Activated CD4-positive, CD25-positive, alpha-beta regulatory T cell treated with anti-CD3 and anti-CD28 coated beads, Interleukin-2, amount 50 U/mL, for 24 hours (primary cell): ENCODE data around the gene GRIPAP1.

ENCODE experiments used
- ATAC-seq, 2 donors: fragments of 150-1000 bp; cut with Tn5 transposase; one replicate each; pipeline ENCODE4 v1.10.0; 2021; ENCODE audit warnings: mild to moderate bottlenecking in 1 of 2, moderate library complexity in 1 of 2

The GRIPAP1 gene, protein sequence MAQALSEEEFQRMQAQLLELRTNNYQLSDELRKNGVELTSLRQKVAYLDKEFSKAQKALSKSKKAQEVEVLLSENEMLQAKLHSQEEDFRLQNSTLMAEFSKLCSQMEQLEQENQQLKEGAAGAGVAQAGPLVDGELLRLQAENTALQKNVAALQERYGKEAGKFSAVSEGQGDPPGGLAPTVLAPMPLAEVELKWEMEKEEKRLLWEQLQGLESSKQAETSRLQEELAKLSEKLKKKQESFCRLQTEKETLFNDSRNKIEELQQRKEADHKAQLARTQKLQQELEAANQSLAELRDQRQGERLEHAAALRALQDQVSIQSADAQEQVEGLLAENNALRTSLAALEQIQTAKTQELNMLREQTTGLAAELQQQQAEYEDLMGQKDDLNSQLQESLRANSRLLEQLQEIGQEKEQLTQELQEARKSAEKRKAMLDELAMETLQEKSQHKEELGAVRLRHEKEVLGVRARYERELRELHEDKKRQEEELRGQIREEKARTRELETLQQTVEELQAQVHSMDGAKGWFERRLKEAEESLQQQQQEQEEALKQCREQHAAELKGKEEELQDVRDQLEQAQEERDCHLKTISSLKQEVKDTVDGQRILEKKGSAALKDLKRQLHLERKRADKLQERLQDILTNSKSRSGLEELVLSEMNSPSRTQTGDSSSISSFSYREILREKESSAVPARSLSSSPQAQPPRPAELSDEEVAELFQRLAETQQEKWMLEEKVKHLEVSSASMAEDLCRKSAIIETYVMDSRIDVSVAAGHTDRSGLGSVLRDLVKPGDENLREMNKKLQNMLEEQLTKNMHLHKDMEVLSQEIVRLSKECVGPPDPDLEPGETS

GRCh38 chrX:49002091-49002935 is at the start of gene GRIPAP1:
Gene GRIPAP1 (minus strand): TSS chrX:49002264. CDS start chrX:49002229, 35 bp downstream.
- ATAC-seq = peak; percentile 80 to 81

DNA sequence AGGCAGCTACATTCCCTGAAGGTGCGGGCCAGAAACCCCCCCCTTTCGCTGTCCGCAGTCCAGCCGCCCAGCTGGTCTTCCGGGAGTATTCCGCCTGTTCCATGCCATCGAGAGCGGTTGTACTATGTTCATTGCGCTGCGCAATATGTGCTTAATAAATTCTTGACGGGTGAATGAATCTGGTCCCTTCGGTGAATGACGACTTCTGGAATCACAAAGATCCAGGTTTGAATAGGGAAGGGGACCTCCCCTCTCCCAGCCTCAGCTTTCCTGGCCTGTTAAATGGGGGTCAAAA is 41.9 kb upstream of the GRIPAP1 start:
- ATAC-seq = no peak

DNA sequence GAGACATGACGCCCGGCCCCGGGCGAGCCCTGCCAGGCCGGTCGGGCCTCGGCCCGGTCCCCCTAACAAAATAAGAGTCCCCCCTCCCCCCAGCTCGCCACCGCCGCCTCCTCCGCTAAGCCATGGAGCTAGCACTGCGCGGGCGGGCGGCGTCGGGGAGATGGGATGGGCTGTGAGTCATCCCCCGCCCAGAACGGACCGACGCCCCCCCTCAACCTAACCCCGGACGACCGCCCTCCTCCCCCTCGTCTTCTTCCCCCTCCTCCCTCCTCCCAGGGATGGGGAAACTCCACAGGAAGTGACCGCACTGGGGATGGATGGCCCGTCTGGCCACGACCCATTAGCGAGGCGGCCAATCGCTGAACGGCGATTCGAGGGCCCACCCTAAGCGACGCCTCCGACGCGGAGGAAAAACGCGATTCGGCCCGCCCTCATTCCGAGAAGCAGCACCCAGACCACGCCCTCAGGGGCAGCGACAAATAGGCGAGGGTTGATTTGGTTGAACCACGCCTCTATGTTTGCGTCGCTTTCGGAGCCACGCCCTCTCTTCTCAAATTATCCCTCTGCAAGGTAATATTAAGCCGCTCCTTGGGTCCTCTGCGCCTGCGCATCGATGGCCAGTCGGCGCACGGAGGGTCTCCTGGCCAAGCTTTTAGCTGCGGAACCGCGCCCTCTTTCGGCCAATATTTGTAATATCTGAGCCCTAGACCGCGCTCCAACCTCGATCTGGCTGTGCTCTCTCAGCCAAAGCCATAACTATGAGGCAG is 41.3 kb upstream of the GRIPAP1 start, which contains the start of gene TFE3:
Gene TFE3, minus strand, starts transcription at position 138 of the 767 bp plus-strand sequence. Its CDS starts 131 bp downstream, at position 7.
- ATAC-seq = peak; percentile 90 to 93

GRCh38 chrX:49042581-49043219 is 40.6 kb upstream of the GRIPAP1 start:
- ATAC-seq = peak in 1 of 2 donors; percentile 1

DNA sequence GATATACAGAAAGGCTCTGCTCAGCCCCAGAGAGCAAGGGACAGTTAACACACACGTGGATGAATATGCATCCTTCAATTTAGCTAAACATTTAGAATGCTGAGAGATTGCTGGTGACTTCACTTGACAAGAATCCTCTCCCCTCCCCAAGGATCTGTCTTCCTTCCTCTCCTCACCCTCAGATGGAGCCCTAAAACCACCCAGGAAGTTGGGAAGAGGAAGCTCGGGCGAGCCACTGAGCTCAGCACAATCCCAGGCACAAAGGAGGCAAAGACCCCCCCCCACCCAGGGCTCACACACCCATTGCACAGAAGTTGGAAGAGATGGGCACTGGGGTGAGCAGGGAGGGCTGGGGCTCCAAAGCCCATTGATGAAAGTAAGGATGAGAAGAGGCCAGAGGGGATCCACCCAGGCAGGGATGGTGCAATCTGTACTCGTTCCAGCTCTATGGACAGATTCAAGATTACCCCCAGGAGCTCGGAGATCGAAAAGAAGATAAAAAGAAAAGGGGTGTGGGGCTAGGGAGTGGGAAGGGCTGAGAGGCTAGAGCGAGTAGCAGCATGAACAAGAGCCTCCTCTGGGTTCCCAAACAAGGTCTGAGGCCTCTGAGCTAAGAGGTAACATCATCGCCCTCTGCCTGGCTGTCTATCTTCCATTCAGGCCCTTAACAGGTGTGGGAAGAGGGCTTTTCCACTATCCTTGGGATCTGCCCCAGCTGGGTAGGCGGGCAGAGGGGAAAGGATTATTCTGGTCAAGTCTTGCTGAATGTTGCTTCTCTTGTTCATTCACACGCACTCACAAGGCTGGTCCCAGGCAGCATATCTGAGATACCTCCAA is 39.9 kb upstream of the GRIPAP1 start:
- ATAC-seq = no peak

DNA sequence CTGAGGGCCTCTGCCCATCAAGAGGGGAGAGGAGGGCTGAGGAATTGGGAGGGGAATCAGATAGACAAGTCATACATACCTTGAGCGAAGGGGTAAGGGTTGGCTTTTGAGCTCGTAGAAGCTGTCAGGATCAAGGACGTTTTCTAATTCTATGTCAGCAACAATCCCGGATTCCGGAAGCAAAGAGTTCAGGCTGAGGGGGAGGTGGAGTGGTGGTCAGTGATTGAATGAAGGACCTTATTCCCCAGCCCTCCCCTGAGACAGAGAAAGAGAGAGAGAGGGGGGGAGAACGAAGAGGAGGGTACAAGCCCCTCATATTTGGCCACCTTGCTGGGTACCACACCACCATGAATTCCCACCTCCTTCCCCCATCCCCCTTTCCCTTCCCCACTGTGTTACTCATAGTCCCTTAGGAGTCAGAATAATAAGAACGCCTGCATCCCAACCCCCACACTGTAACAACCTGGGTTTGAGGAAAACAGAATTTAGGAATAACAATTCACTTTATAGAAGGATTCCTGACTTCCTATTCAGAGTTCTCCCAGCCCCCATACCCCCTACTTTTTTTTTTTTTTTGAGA is 38.4 kb upstream of the GRIPAP1 start:
- ATAC-seq = no peak

GRCh38 chrX:49039598-49040375 is 37.7 kb upstream of the GRIPAP1 start:
- no peak for ATAC-seq

- ATAC-seq = no peak
These were observed 35.9 kb upstream of the GRIPAP1 start for GRCh38 chrX:49037883-49038475.

GRCh38 chrX:49030283-49030682 is 28.2 kb upstream of the GRIPAP1 start:
- ATAC-seq = no peak

DNA sequence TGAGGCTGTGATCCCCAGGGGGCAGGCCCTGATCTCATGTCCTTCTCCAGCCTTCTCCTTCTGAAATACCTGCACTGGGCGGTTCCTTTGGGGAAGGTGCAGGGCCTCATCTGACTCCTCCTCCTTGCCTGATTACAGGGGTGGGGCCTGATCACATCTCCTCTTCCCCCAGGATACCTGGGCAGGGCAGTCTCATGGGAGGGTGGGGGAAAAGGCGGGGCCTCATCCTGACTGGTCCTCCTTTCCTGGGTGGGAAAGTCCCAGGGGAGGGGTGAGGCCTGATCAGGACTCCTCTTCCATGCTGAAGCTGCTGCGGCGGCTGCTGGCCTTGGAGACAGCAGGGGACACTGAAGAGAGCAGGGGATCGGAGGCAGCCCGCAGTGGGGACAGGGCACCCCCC is 27.8 kb upstream of the GRIPAP1 start:
- ATAC-seq = no peak

- no peak for ATAC-seq
These were observed 17.7 kb upstream of the GRIPAP1 start for GRCh38 chrX:49019599-49020249.

- no peak for ATAC-seq
These were observed 17.0 kb upstream of the GRIPAP1 start for GRCh38 chrX:49019050-49019449.

GRCh38 chrX:49003696-49004095 is 1.6 kb upstream of the GRIPAP1 start:
- no peak for ATAC-seq

DNA sequence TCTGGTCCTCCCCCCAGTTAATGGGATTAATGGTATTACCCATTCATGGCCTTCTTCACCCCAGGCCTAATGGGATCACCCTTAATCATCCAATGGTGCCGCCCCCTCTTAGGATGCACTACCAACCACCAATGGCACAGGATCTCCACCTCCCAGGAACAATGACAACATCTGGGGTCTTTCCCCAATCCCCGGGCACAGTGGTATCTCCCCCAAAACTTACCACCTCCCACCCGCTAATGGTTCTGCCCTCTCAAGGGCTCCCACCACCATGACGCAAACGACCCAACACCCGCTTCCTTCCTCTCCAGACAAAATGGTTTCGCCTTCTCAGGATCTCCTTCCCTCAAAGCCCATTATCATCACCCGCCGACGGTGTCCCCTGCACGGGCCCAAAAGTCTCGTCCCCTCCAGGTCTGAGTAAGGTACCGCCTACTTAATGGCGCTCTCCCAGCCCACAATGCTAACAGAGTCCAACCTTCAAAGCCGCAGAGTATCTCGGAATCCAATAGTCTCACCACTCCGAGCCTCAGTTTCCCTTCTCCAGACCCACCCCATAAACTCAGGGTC is 458 bp downstream of the GRIPAP1 start:
- ATAC-seq = peak; percentile 25 to 37

DNA sequence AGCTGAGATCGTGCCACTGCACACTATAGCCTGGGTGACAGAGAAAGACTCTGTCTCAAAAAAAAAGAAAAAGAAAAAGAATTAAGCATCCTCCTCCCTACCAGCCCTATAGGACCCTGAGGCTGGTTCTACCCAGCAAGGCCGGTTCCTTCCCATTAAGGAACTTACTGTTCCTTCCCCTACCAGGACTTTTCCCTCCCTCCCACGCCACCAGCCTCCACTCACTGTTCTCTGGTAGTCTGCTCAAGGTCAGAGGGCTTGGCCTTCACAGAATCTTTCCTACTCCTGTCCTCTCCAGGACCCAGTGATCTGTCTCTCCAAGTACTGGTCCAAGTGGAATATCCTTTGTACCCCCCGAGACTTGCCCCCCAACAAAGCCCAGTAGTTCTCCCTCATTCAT is 1.4 kb downstream of the GRIPAP1 start:
- no peak for ATAC-seq

GRCh38 chrX:48999030-48999429 is 3.0 kb downstream of the GRIPAP1 start:
- no peak for ATAC-seq

DNA sequence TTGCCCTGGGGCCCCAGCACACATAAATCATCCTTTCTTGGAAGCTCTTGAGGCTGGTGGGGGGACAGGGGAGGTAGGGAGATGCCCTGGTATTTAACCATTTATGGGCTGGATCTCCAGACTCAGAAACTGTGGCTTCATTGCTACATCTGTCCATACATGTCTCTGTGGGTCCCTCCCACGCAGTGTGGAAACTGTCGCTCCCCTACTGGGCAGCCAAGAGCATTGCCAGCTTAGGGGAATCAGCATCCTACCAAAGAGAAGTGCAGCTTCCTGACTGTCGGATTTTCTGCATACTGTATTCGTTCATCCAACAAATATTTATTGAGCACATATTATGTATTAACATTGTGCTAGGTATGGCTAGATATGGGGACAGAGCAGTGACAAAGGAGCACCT is 3.7 kb downstream of the GRIPAP1 start:
- no peak for ATAC-seq

GRCh38 chrX:48997865-48998264 is 4.2 kb downstream of the GRIPAP1 start:
- no peak for ATAC-seq
